Keratinocyte (primary cell): Measurements from ENCODE around the gene DOK4. TPM values are rescaled to one million over a fixed set of nuclear protein-coding genes. Genes with fewer than 3 reads are reported as not detected.

ENCODE experiments used
- DNase-seq: peaks from one replicate; pipeline ENCODE4 v3.0.0-alpha.2; 2011; ENCODE audit warnings: low read depth, missing footprints, low spot score
- FAIRE-seq: peaks from 2 replicates; lab custom pipeline; 2011; peaks lifted over from hg19 to GRCh38; lab: Jason Lieb, UNC
- H2AFZ ChIP-seq: 2 replicates; pipeline ENCODE4 v1.6.0; 2012; ENCODE audit warnings: low read length, control low read depth, inconsistent platforms; ENCODE audit not compliant: control insufficient read depth
- H3K27ac ChIP-seq: 2 replicates; pipeline ENCODE4 v1.5.1; 2011; ENCODE audit warnings: low read length; ENCODE audit not compliant: control insufficient read depth, insufficient read depth
- H3K27me3 ChIP-seq: 3 replicates; pipeline ENCODE4 v1.6.0; 2011; ENCODE audit warnings: low read length; ENCODE audit not compliant: control insufficient read depth, insufficient read depth; ENCODE audit errors: extremely low read depth
- H3K36me3 ChIP-seq, 2 experiments: 2 replicates in 1 of 2; 3 replicates in 1 of 2; pipeline ENCODE4 v1.5.1; 2011; ENCODE audit warnings: low read length in 2 of 2, mild to moderate bottlenecking in 1 of 2; ENCODE audit not compliant: control insufficient read depth in 2 of 2, insufficient read depth in 2 of 2; ENCODE audit errors: extremely low read depth in 1 of 2
- H3K4me1 ChIP-seq: 3 replicates; pipeline ENCODE4 v1.5.1; 2011; ENCODE audit warnings: low read length; ENCODE audit not compliant: control insufficient read depth, insufficient read depth; ENCODE audit errors: extremely low read depth
- H3K4me2 ChIP-seq: 3 replicates; pipeline ENCODE4 v1.6.0; 2011; ENCODE audit warnings: low read depth, low read length; ENCODE audit not compliant: control insufficient read depth, insufficient read depth; ENCODE audit errors: extremely low read depth
- H3K4me3 ChIP-seq, 3 experiments: fragments of 200-600 bp in 1 of 3; sonication (generic) in 1 of 3; 2 replicates in 2 of 3; 3 replicates in 1 of 3; pipeline ENCODE4 v1.5.1; 2011 to 2016; ENCODE audit warnings: low read length in 3 of 3, mild to moderate bottlenecking in 3 of 3, control low read depth in 2 of 3, inconsistent platforms in 1 of 3, low read depth in 1 of 3, mixed read lengths in 1 of 3, mixed run types in 1 of 3, moderate library complexity in 1 of 3; ENCODE audit not compliant: control insufficient read depth in 2 of 3, insufficient read depth in 2 of 3; ENCODE audit errors: extremely low read depth in 1 of 3
- H3K79me2 ChIP-seq: 2 replicates; pipeline ENCODE4 v1.6.0; 2012; ENCODE audit warnings: low read length; ENCODE audit not compliant: control insufficient read depth, insufficient read depth
- H3K9ac ChIP-seq: 3 replicates; pipeline ENCODE4 v1.6.0; 2011; ENCODE audit warnings: low read length; ENCODE audit not compliant: control insufficient read depth, insufficient read depth; ENCODE audit errors: extremely low read depth
- H3K9me1 ChIP-seq: 3 replicates; pipeline ENCODE4 v1.6.0; 2011; ENCODE audit warnings: low read length; ENCODE audit not compliant: control insufficient read depth, insufficient read depth; ENCODE audit errors: extremely low read depth
- H3K9me3 ChIP-seq: 2 replicates; pipeline ENCODE4 v1.5.1; 2012; ENCODE audit warnings: low read depth, low read length; ENCODE audit not compliant: control insufficient read depth
- H4K20me1 ChIP-seq: 3 replicates; pipeline ENCODE4 v1.6.0; 2011; ENCODE audit warnings: low read length; ENCODE audit not compliant: control insufficient read depth, insufficient read depth; ENCODE audit errors: extremely low read depth
- CTCF ChIP-seq, 3 experiments: IDR thresholded peaks in 1 of 3; conservative IDR thresholded peaks in 1 of 3; optimal IDR thresholded peaks in 1 of 3; 2 replicates in 2 of 3; 3 replicates in 1 of 3; pipeline versions ENCODE3 to v1.5.1; 2011; ENCODE audit warnings: low read length in 3 of 3, mild to moderate bottlenecking in 3 of 3, moderate library complexity in 2 of 3, control low read depth in 1 of 3, inconsistent platforms in 1 of 3; ENCODE audit not compliant: insufficient read depth in 2 of 3; ENCODE audit errors: extremely low read depth in 1 of 3
- EZH2 ChIP-seq: IDR thresholded peaks from one replicate; pipeline ENCODE4 v1.6.1; 2012; ENCODE audit warnings: inconsistent platforms, mild to moderate bottlenecking, low read length, moderate library complexity
- dilution Hi-C: fragments of 300-500 bp; cut with MboI; formaldehyde crosslinking; loops from one replicate; pipeline ENCODE4 v1.7.0; 2020; ENCODE audit warnings: low sequenced_read_pairs; ENCODE audit not compliant: extremely low pct_ligation_motif_present
- polyA plus RNA-seq, 5 experiments: library from polyadenylated mRNA; depleted of rRNA in 3 of 5; stranded (reverse) in 3 of 5; stranded (forward) in 1 of 5; unstranded in 1 of 5; fragments of >200 nt; gene quantifications; 1 replicate in 1 of 5; 2 replicates in 3 of 5; 3 replicates in 1 of 5; pipeline versions ENCODE4 v1.2.1 to v1.2.3, GENCODE V29; 2011 to 2012; ENCODE audit warnings: missing spikeins in 2 of 5, low read depth in 1 of 5, low replicate concordance in 1 of 5

The DOK4 gene
- polyA plus RNA-seq, 1 donor (not counting 4 experiments of a cell fraction or from before 2014, with no cell fraction given), result 17.6 TPM

DNA sequence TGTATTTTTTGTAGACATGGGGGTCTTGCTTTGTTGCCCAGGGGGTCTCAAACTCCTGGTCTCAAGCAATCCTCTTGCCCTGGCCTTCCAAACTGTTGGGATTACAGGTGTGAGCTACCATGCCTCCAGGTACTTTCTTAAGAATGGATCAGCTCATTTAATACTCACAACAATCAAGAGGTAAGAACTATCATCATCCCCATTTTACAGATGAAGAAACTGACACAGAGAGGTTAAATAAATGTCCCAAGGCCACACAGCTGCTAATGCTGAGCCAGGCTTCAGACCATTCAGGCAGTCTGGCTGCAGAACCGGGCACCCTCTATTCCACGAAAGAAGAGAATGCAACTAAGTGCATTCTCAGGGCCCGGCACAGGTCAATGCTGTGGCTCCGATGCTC, 28.1 kb upstream of the DOK4 start:
- H3K9me3 ChIP-seq, result no peaks in the 10 kb centered on the region
- H4K20me1 ChIP-seq, result no peaks in the 10 kb centered on the region
- peaks cover 5% of the 10 kb centered on the region for H3K27me3 ChIP-seq
- no peak for DNase-seq
- no peak overlapping the region for H3K4me2 ChIP-seq
- H3K27ac ChIP-seq, result no peak overlapping the region
- no peaks in the 10 kb centered on the region for H3K4me1 ChIP-seq
- no peak overlapping the region for H2AFZ ChIP-seq
- H3K4me3 ChIP-seq, result no peak overlapping the region
- no peaks in the 10 kb centered on the region for H3K9me1 ChIP-seq
- FAIRE-seq, result no peak
- dilution Hi-C loops, result no loop called here
- H3K79me2 ChIP-seq, result no peaks in the 10 kb centered on the region
- H3K9ac ChIP-seq, result no peak overlapping the region
- TF ChIP-seq CTCF (optimal IDR thresholded peaks at IDR 0.05 in 1 of 3, IDR thresholded peaks at IDR 0.05 in 1 of 3, conservative IDR thresholded peaks at IDR 0.05 in 1 of 3; ENCODE audit: extremely low read depth in 1 of 3, insufficient read depth in 2 of 3, low read length in 3 of 3) (no peak), EZH2 (no peak)
- peaks cover 0 to 2% of the 10 kb centered on the region in 2 experiments for H3K36me3 ChIP-seq

DNA sequence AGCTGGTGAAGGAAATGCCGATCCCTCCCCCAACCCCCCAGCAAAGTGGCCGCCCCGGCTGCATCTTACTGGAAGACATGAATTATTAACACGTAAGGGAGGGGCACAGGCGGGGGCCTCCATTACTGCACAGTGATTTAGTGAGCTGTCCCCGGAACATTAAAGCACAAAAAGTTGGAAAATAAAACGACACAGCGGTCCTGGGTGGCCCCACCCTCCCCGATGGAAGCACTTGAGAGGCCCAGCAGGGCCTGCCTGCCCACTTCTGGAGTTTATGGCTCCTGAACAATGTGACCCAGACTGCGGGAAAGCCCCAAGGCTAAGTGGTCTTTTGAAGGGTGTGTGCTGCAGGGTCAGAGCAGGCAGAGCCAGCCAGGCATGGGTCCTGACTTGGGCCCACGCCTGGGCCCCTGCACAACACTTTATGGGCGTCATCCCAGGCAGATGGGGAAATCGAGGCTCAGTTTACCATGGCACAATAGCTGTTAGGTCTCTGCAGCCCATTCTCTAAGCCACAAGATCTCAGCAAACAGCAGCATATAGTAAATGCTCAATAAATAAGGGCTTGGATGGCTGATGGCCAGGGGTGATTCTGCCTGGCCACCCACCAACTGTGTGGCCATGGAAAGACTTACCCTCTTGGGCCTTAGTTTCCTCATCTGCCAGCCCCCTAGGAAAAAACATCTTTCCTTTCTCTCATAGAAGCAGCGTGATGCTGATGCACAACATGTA, 27.2 kb upstream of the DOK4 start:
- Histone ChIP-seq H2AFZ (no peak overlapping the region), H3K9me3 (no peaks in the 10 kb centered on the region), H3K27me3 (peaks cover 7% of the 10 kb centered on the region), H3K36me3 (peaks cover 0 to 2% of the 10 kb centered on the region in 2 experiments), H3K9ac (no peak overlapping the region), H3K4me1 (no peaks in the 10 kb centered on the region), H3K9me1 (no peaks in the 10 kb centered on the region), H4K20me1 (no peaks in the 10 kb centered on the region), H3K4me2 (no peak overlapping the region), H3K4me3 (no peak overlapping the region), H3K27ac (no peak overlapping the region), H3K79me2 (no peaks in the 10 kb centered on the region)
- FAIRE-seq (no peak), DNase-seq (no peak)
- dilution Hi-C loops, result no loop called here
- TF ChIP-seq CTCF (optimal IDR thresholded peaks at IDR 0.05 in 1 of 3, IDR thresholded peaks at IDR 0.05 in 1 of 3, conservative IDR thresholded peaks at IDR 0.05 in 1 of 3; ENCODE audit: extremely low read depth in 1 of 3, insufficient read depth in 2 of 3, low read length in 3 of 3) (no peak), EZH2 (no peak)
